B cell (primary cell): ENCODE results near the gene TBC1D22A. TPM values are rescaled to one million over a fixed set of nuclear protein-coding genes. Genes with fewer than 3 reads are reported as not detected.

Experiments used
- ATAC-seq: fragments of 200-7000 bp; cut with Tn5 transposase; one replicate; pipeline ENCODE4 v1.10.0; 2021; ENCODE audit warnings: low read depth, mild to moderate bottlenecking, moderate number of reproducible peaks, moderate library complexity
- CTCF ChIA-PET: fragments of 350-600 bp; sonication (Branson Sonifier 250); formaldehyde crosslinking; loops from one replicate; lab custom pipeline; 2021; ENCODE audit warnings: antibody characterized with exemption, inconsistent platforms; lab: Charles Lee
- POLR2A ChIA-PET: fragments of 350-600 bp; sonication (Branson Sonifier 250); formaldehyde crosslinking; loops from one replicate; lab custom pipeline; 2021; ENCODE audit warnings: antibody characterized with exemption; lab: Charles Lee
- DNase-seq: peaks from one replicate; pipeline ENCODE4 v3.0.0; 2013
- H2AFZ ChIP-seq: 2 replicates; pipeline ENCODE4 v1.6.1; 2012; ENCODE audit warnings: mild to moderate bottlenecking, low read depth, low read length; ENCODE audit not compliant: insufficient read depth, poor library complexity, severe bottlenecking
- H3K27ac ChIP-seq, 2 donors: 1 replicate in 1 of 2; 2 replicates in 1 of 2; pipeline ENCODE4 v1.5.1; 2012 to 2013; ENCODE audit warnings: low read length in 2 of 2, mild to moderate bottlenecking in 2 of 2, moderate library complexity in 1 of 2
- H3K27me3 ChIP-seq, 4 experiments: fragments of 200-600 bp in 1 of 4; sonication (generic) in 1 of 4; replicated peaks in 1 of 4; 1 replicate in 2 of 4; 2 replicates in 2 of 4; pipeline versions ENCODE4 v1.6.1 to v1.7.0; 2013 to 2016; ENCODE audit warnings: low read length in 3 of 4, mild to moderate bottlenecking in 2 of 4, mixed read lengths in 1 of 4, moderate library complexity in 1 of 4; ENCODE audit not compliant: insufficient read depth in 4 of 4, control insufficient read depth in 3 of 4; ENCODE audit errors: control extremely low read depth in 1 of 4
- H3K36me3 ChIP-seq, 2 experiments: replicated peaks in 1 of 2; 1 replicate in 1 of 2; 2 replicates in 1 of 2; pipeline versions ENCODE4 v1.6.1 to v1.7.1; 2013; ENCODE audit warnings: low read length in 1 of 2; ENCODE audit not compliant: insufficient read depth in 2 of 2, control insufficient read depth in 1 of 2; ENCODE audit errors: control extremely low read depth in 1 of 2, extremely low read depth in 1 of 2
- H3K4me1 ChIP-seq, 2 donors: fragments of 200-600 bp in 1 of 2; sonication (generic) in 1 of 2; 1 replicate in 1 of 2; 2 replicates in 1 of 2; pipeline versions ENCODE4 v1.5.1 to v1.6.1; 2013 to 2017; ENCODE audit warnings: low read length in 2 of 2; ENCODE audit not compliant: control insufficient read depth in 2 of 2, insufficient read depth in 2 of 2
- H3K4me2 ChIP-seq: replicated peaks from 2 replicates; pipeline ENCODE3; 2012; ENCODE audit warnings: mild to moderate bottlenecking, low read depth, low read length; ENCODE audit not compliant: poor library complexity, severe bottlenecking
- H3K4me3 ChIP-seq, 5 experiments: fragments of 200-600 bp in 1 of 5; sonication (generic) in 1 of 5; 1 replicate in 3 of 5; 2 replicates in 2 of 5; pipeline versions ENCODE4 v1.5.1 to v1.7.0; 2011 to 2016; ENCODE audit warnings: low read length in 4 of 5, mild to moderate bottlenecking in 4 of 5, low read depth in 2 of 5, control low read depth in 1 of 5, moderate library complexity in 1 of 5; ENCODE audit not compliant: insufficient read depth in 1 of 5; ENCODE audit errors: control extremely low read depth in 1 of 5, extremely low read depth in 1 of 5
- H3K79me2 ChIP-seq: fragments of 200-600 bp; sonication (generic); one replicate; pipeline ENCODE4 v1.6.0; 2016; ENCODE audit warnings: low read length; ENCODE audit not compliant: control insufficient read depth, insufficient read depth
- H3K9ac ChIP-seq: fragments of 200-600 bp; sonication (generic); 2 replicates; pipeline ENCODE4 v1.6.1; 2017; ENCODE audit warnings: mild to moderate bottlenecking, low read length, moderate library complexity
- H3K9me3 ChIP-seq, 3 donors: one replicate each; pipeline versions ENCODE4 v1.6.1 to v1.7.1; 2013; ENCODE audit warnings: low read length in 2 of 3; ENCODE audit not compliant: control insufficient read depth in 2 of 3, insufficient read depth in 1 of 3; ENCODE audit errors: control extremely low read depth in 1 of 3
- H4K20me1 ChIP-seq: 2 replicates; pipeline ENCODE4 v1.6.0; 2012; ENCODE audit warnings: mild to moderate bottlenecking, low read length; ENCODE audit not compliant: insufficient read depth, control insufficient read depth, poor library complexity, severe bottlenecking
- H3K27ac Mint-ChIP-seq: one replicate; pipeline ENCODE4 v1.8.0; 2021; ENCODE audit warnings: mixed read lengths
- H3K27me3 Mint-ChIP-seq: one replicate; pipeline ENCODE4 v1.8.0; 2021; ENCODE audit warnings: mixed read lengths
- H3K4me1 Mint-ChIP-seq: one replicate; pipeline ENCODE4 v1.8.0; 2021; ENCODE audit warnings: mixed read lengths
- H3K4me3 Mint-ChIP-seq: one replicate; pipeline ENCODE4 v1.8.0; 2021; ENCODE audit warnings: mixed read lengths
- H3K9me3 Mint-ChIP-seq: one replicate; pipeline ENCODE4 v1.8.0; 2022; ENCODE audit warnings: mixed read lengths; ENCODE audit not compliant: insufficient read depth
- CTCF ChIP-seq: fragments of 200-600 bp; IDR thresholded peaks from one replicate; pipeline ENCODE4 v1.8.0; 2022; ENCODE audit warnings: antibody characterized with exemption, mild to moderate bottlenecking
- EZH2 ChIP-seq: IDR thresholded peaks from 2 replicates; pipeline ENCODE4 v1.6.1; 2012; ENCODE audit warnings: borderline replicate concordance, low read depth, mild to moderate bottlenecking, moderate library complexity, low read length; ENCODE audit not compliant: insufficient read depth, poor library complexity, severe bottlenecking
- WGBS: methylation state at CpG from one replicate; pipeline ENCODE4 v1.1.5; 2013; ENCODE audit warnings: missing lambda C conversion rate; ENCODE audit not compliant: insufficient coverage; 5-methylcytosine and 5-hydroxymethylcytosine counted together
- intact Hi-C: fragments of 100-400 bp; cut with micrococcal nuclease; formaldehyde crosslinking; loops from one replicate; pipeline ENCODE4 v1.10.0; 2022
- polyA plus RNA-seq: library from polyadenylated mRNA; depleted of rRNA; stranded (reverse); fragments of >200 nt; gene quantifications from 2 replicates; pipeline ENCODE4 v1.2.3, GENCODE V29; 2012
- total RNA-seq, 2 donors: library from RNA; stranded (reverse); fragments of 120-200 nt in 1 of 2; gene quantifications; 1 replicate in 1 of 2; 2 replicates in 1 of 2; pipeline versions ENCODE4 v1.2.3 to v1.2.4, GENCODE V29; 2013 to 2022

The TBC1D22A gene
- total and polyA plus RNA-seq, 2 donors (not counting 1 experiment from before 2014, with no cell fraction given): 73.8 to 128 TPM

- intact Hi-C loops: no loop called here
- Histone ChIP-seq H3K36me3 (peaks cover 0 to 41% of the 10 kb centered on the region in 2 experiments), H2AFZ (no peak overlapping the region), H3K27ac (no peak overlapping the region), H3K27me3 (no peaks in the 10 kb centered on the region), H3K4me1 (no peaks in the 10 kb centered on the region), H3K9me3 (peaks cover 0 to 35% (median 0%) of the 10 kb centered on the region in 3 donors), H4K20me1 (peaks cover 28% of the 10 kb centered on the region), H3K79me2 (no peaks in the 10 kb centered on the region), H3K9ac (no peak overlapping the region), H3K4me2 (no peak overlapping the region), H3K4me3 (no peak overlapping the region)
- POLR2A ChIA-PET: no interaction called here
- CTCF ChIA-PET: no interaction called here
- Mint-ChIP-seq H3K9me3 (no peaks in the 10 kb centered on the region), H3K27ac (no peak overlapping the region), H3K4me3 (no peak overlapping the region), H3K27me3 (no peaks in the 10 kb centered on the region), H3K4me1 (no peaks in the 10 kb centered on the region)
- ATAC-seq (no peak), DNase-seq (no peak)
- no peak for TF ChIP-seq EZH2
- no peak for TF ChIP-seq CTCF
- WGBS: over 99% methylated on average over 12 of the region's 17 CpGs
These were observed 411.1 kb downstream of the TBC1D22A start for GRCh38 chr22:47173535-47174021.

- no peaks in the 10 kb centered on the region for H3K79me2 ChIP-seq
- H2AFZ ChIP-seq: no peak overlapping the region
- no peaks in the 10 kb centered on the region for H3K27me3 Mint-ChIP-seq
- H3K9me3 Mint-ChIP-seq: peaks cover 2% of the 10 kb centered on the region
- DNase-seq (no peak), ATAC-seq (no peak)
- H3K9me3 ChIP-seq: peaks cover 0 to 35% (median 0%) of the 10 kb centered on the region in 3 donors
- H3K4me1 Mint-ChIP-seq: no peaks in the 10 kb centered on the region
- CTCF ChIA-PET: no interaction called here
- H3K27ac ChIP-seq: no peak overlapping the region
- POLR2A ChIA-PET: no interaction called here
- no peak overlapping the region for H3K4me3 ChIP-seq
- no peak overlapping the region for H3K4me3 Mint-ChIP-seq
- TF ChIP-seq EZH2: no peak
- TF ChIP-seq CTCF: no peak
- no peak overlapping the region for H3K9ac ChIP-seq
- H3K27me3 ChIP-seq: no peaks in the 10 kb centered on the region
- H3K36me3 ChIP-seq: peaks cover 0 to 37% of the 10 kb centered on the region in 2 experiments
- H3K4me1 ChIP-seq: no peaks in the 10 kb centered on the region
- H4K20me1 ChIP-seq: peaks cover 28% of the 10 kb centered on the region
- H3K27ac Mint-ChIP-seq: no peak overlapping the region
- H3K4me2 ChIP-seq: no peak overlapping the region
- intact Hi-C loops: no loop called here
- over 99% methylated on average over 19 of the region's 21 CpGs for WGBS
These were observed 411.6 kb downstream of the TBC1D22A start for GRCh38 chr22:47174096-47174495.
